Breast epithelium (tissue), 3 donors: Measurements from ENCODE around the gene SNAI3.

Experiments
- POLR2A ChIP-seq: fragments of 450-650 bp; IDR thresholded peaks from one replicate; pipeline ENCODE4 v1.6.1; 2016; ENCODE audit warnings: antibody characterized with exemption, mild to moderate bottlenecking, moderate library complexity
- POLR2AphosphoS5 ChIP-seq, 3 donors: sonication (generic); formaldehyde crosslinking; IDR thresholded peaks; one replicate each; pipeline ENCODE4 v1.6.1; 2017; ENCODE audit warnings: antibody characterized with exemption in 3 of 3

DNA sequence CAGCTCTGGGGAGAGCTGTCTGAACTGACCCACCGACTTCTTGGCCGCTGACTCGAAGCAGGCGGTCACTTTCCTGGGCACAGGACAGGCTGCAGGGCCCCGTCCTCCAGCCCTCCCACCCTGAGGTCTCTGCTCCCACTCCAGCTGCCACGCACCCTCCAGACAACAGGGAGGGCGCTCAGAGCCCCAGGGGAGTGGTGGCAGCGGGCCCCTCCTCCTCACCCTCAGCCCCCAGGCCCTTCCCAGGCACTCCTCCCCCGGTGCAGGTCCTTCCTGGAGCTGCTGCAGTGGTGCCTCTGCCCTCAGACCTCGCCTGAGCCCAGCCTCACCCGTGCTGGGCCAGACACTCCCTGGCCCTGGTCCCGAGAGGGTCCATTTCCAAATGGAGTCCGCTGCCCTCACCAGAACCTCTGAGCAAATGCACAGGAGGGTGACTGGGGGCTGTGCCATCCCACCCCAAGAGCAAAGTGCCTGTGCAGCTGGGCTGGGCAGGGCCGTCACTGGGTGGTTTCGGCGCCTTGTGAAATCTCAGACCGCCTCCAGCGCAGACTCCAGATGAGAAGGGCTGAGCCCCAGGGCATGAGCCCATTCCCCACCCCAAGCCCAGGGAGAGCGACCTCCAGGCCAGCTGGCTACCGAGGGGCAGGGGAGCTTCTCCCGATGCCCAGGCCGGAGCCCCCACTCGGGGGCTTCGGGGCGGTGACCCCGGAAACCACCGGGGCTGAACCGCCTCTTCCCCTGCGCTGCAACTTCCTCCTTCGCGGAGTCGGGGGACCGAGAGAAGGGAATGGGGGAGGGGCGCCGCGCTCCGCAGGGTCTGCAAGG is 36.2 kb downstream of the SNAI3 start:
- no peak for TF ChIP-seq POLR2AphosphoS5 (IDR thresholded peaks at IDR 0.05)
- no peak for TF ChIP-seq POLR2A
